IPS DF 4.7 (cell line): ENCODE results near the gene GNPTG.

Source experiments
- DNase-seq: peaks from one replicate; pipeline ENCODE4 v3.0.0-alpha.2; 2013; ENCODE audit warnings: low spot score; ENCODE audit errors: extremely low read depth

The GNPTG gene

GRCh38 chr16:1351582-1352362 lies at the start of gene GNPTG, which contains the start of gene TSR3:
Gene GNPTG (plus strand): TSS chr16:1351931. CDS start chr16:1351966, 35 bp downstream.
Gene TSR3 (minus strand): TSS chr16:1351878. CDS start chr16:1351804, 74 bp downstream.
- no peak for DNase-seq

- DNase-seq = no peak
Observed at GRCh38 chr16:1305823-1306222, 45.9 kb upstream of the GNPTG start.

- no peak for DNase-seq
Observed at GRCh38 chr16:1306334-1306733, 45.4 kb upstream of the GNPTG start.

GRCh38 chr16:1308036-1308976 lies 43.4 kb upstream of the GNPTG start:
- no peak for DNase-seq

- peak; percentile 93 for DNase-seq
Observed at GRCh38 chr16:1308977-1309885, 42.5 kb upstream of the GNPTG start, which contains the start of gene UBE2I. Gene UBE2I (plus strand): TSS chr16:1309636. CDS start chr16:1314031, 4,395 bp downstream.

- no peak for DNase-seq
Observed at GRCh38 chr16:1309888-1310831, 41.6 kb upstream of the GNPTG start.

- no peak for DNase-seq
Observed at GRCh38 chr16:1310832-1311200, 40.9 kb upstream of the GNPTG start.

GRCh38 chr16:1311212-1311737 lies 40.5 kb upstream of the GNPTG start:
- no peak for DNase-seq

- no peak for DNase-seq
Observed at GRCh38 chr16:1311738-1312466, 39.8 kb upstream of the GNPTG start.

DNA sequence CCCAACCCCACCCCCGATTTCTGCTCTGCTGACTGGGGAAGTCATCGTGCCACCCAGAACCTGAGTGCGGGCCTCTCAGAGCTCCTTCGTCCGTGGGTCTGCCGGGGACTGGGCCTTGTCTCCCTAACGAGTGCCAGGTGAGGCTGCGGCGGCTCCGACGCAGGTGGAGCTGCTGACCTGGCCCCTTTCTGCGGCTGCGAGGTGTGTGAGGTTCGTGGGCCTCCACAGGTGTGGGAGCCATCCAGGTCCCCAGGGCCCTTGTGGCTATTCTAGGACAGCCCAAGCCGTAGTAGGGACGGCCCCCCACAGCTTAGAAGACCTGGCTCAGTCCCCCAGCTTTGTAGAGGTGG lies 39.3 kb upstream of the GNPTG start:
- no peak for DNase-seq

- DNase-seq = no peak
Observed at GRCh38 chr16:1312903-1313302, 38.8 kb upstream of the GNPTG start.

- DNase-seq = no peak
Observed at GRCh38 chr16:1313721-1314369, 37.9 kb upstream of the GNPTG start.

DNA sequence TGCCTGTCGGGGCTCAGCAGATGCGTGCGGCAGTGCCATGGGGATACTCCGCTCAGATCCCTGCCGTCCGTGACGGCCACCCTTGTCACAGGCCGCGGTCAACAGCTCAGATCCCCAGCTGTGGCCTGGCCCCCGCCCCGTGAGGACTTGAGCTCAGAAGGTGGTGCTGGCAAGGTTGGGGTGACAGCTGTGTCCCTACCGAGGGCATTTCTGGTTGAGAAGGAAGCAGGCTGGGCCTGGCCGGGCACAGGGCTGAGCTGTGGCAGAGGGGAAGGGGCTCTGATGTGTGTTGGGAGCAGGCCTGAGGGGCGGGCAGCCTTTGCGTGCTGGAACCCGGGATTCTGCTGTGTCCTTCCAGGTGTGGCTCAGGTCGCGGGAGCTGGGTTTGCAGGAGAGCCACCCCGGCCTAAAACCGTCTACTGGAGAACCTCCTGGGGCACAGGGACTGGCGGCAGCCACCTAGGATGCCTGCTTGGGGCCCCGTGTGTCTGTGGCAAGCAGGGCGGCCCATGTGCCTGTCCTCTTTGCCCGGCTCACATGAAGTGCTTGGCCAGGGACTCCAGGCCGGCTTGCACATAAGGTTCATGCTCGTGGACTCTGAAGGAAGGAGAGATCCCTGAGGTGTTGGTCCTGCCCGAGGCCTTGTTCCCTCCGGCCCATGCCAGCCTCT lies 37.2 kb upstream of the GNPTG start:
- no peak for DNase-seq

GRCh38 chr16:1315081-1316032 lies 36.4 kb upstream of the GNPTG start:
- no peak for DNase-seq

GRCh38 chr16:1316033-1316405 lies 35.7 kb upstream of the GNPTG start:
- no peak for DNase-seq

- DNase-seq = no peak
Observed at GRCh38 chr16:1317479-1318267, 34.1 kb upstream of the GNPTG start.
